ENCODE data around the gene ARHGEF38.

- TF ChIP-seq EZH2 (IDR thresholded peaks at IDR 0.05; ENCODE audit: borderline replicate concordance, low read depth, low read length, poor library complexity, severe bottlenecking), result no peak
- TF ChIP-seq CTCF (conservative IDR thresholded peaks at IDR 0.05; ENCODE audit: low read depth, low read length), result no peak
Measured at GRCh38 chr4:105543881-105544280, 8.5 kb upstream of the ARHGEF38 start.
